KMS-11 (cell line): ENCODE measurements around the gene RBM7.

Source experiments
- H2AFZ ChIP-seq: fragments of 200-600 bp; sonication (generic); 2 replicates; pipeline ENCODE4 v1.6.1; 2016; ENCODE audit warnings: antibody characterized with exemption, mixed run types, low read depth
- H3K27ac ChIP-seq: fragments of 200-600 bp; sonication (generic); 2 replicates; pipeline ENCODE4 v1.6.1; 2016; ENCODE audit warnings: mild to moderate bottlenecking, mixed run types
- H3K27me3 ChIP-seq: fragments of 200-600 bp; sonication (generic); 2 replicates; pipeline ENCODE4 v1.6.1; 2017; ENCODE audit warnings: mild to moderate bottlenecking, low read depth, mixed run types, moderate library complexity; ENCODE audit not compliant: insufficient read depth
- H3K36me3 ChIP-seq: fragments of 200-600 bp; sonication (generic); 2 replicates; pipeline ENCODE4 v1.6.1; 2017; ENCODE audit warnings: mild to moderate bottlenecking, mixed run types; ENCODE audit not compliant: insufficient read depth
- H3K4me1 ChIP-seq: fragments of 200-600 bp; sonication (generic); 2 replicates; pipeline ENCODE4 v1.6.1; 2016; ENCODE audit warnings: mild to moderate bottlenecking, low read depth, mixed run types; ENCODE audit not compliant: poor library complexity, severe bottlenecking
- H3K4me2 ChIP-seq: fragments of 200-600 bp; sonication (generic); 2 replicates; pipeline ENCODE4 v1.7.0; 2016; ENCODE audit warnings: mild to moderate bottlenecking, mixed run types
- H3K4me3 ChIP-seq: fragments of 200-600 bp; sonication (generic); IDR thresholded peaks from 2 replicates; pipeline ENCODE4 v1.6.1; 2017; ENCODE audit warnings: low read depth, low read length, mixed read lengths; ENCODE audit not compliant: insufficient read depth
- H3K79me2 ChIP-seq: fragments of 200-600 bp; sonication (generic); 2 replicates; pipeline ENCODE4 v1.6.1; 2016; ENCODE audit warnings: low read depth, mixed run types; ENCODE audit not compliant: insufficient read depth
- H3K9ac ChIP-seq: fragments of 200-600 bp; sonication (generic); 2 replicates; pipeline ENCODE4 v1.6.1; 2016; ENCODE audit warnings: mild to moderate bottlenecking, mixed run types
- H4K20me1 ChIP-seq: fragments of 200-600 bp; sonication (generic); 2 replicates; pipeline ENCODE4 v1.6.1; 2016; ENCODE audit warnings: mild to moderate bottlenecking, mixed run types; ENCODE audit not compliant: insufficient read depth
- TF ChIP-seq, protein P1 (sequence below): fragments of 200-600 bp; sonication (generic); conservative IDR thresholded peaks from 2 replicates; pipeline ENCODE4 v1.6.1; 2017; ENCODE audit warnings: low read depth, mild to moderate bottlenecking, antibody characterized with exemption, low read length, moderate library complexity, mixed read lengths

The RBM7 gene

GRCh38 chr11:114439229-114440120 is 39.0 kb downstream of the RBM7 start, which contains the start of gene REXO2:
TSS of gene REXO2 (plus strand) at chr11:114439467. CDS start at chr11:114439529, 62 bp downstream.
- TF ChIP-seq, protein P1, sequence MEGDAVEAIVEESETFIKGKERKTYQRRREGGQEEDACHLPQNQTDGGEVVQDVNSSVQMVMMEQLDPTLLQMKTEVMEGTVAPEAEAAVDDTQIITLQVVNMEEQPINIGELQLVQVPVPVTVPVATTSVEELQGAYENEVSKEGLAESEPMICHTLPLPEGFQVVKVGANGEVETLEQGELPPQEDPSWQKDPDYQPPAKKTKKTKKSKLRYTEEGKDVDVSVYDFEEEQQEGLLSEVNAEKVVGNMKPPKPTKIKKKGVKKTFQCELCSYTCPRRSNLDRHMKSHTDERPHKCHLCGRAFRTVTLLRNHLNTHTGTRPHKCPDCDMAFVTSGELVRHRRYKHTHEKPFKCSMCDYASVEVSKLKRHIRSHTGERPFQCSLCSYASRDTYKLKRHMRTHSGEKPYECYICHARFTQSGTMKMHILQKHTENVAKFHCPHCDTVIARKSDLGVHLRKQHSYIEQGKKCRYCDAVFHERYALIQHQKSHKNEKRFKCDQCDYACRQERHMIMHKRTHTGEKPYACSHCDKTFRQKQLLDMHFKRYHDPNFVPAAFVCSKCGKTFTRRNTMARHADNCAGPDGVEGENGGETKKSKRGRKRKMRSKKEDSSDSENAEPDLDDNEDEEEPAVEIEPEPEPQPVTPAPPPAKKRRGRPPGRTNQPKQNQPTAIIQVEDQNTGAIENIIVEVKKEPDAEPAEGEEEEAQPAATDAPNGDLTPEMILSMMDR = no peak
- peak within 1 kb of the TSS; percentile 25; the same call in 1 of the 2 replicates for H3K27ac ChIP-seq
- no peaks in the 10 kb centered on the region for H3K36me3 ChIP-seq
- H3K4me1 ChIP-seq = peaks cover 27% of the 10 kb centered on the region
- peak within 1 kb of the TSS; percentile 71 for H2AFZ ChIP-seq
- no peak within 1 kb of the TSS for H3K4me3 ChIP-seq
- peak within 1 kb of the TSS; percentile 73 for H3K9ac ChIP-seq
- H3K4me2 ChIP-seq = peak within 1 kb of the TSS; percentile 77
- H3K79me2 ChIP-seq = peaks cover 30% of the 10 kb centered on the region; the same call in 1 of the 2 replicates
- H3K27me3 ChIP-seq = no peaks in the 10 kb centered on the region
- H4K20me1 ChIP-seq = no peaks in the 10 kb centered on the region

DNA sequence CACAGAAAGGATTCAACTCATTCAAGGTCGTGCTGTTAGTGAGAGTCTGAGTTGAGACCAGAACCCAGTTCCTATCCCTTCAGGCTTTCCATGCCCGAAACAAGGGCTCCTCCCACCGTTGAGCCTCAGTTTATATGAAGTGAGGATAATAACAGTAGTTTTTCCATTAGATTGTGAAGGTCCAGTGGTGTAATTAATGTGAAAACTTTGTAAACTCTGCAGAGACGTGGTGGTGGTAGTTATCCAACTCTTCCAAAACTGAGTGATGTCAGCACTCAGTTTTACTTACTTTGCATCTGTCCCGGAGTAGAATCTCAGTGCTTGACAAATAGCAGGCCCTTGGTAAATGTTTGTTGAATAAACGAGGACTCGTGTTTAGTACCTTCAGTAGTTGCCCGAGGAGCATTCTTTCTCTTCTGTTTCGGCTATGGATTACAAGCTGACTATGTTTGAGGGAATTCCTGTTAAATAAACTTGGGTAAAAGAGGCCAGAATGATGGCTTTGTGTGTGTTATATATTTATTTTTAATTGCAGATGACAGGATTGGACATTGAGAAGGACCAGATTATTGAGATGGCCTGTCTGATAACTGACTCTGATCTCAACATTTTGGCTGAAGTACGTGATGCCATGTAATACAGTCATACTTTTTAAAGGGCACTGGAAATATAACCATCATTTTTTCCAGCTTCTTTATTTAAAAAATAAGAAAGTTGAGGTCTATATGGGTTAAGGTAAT is 39.8 kb downstream of the RBM7 start:
- Histone ChIP-seq H3K79me2 (peaks cover 30% of the 10 kb centered on the region; the same call in 1 of the 2 replicates), H3K27ac (peak overlapping the region; percentile 25; the same call in 1 of the 2 replicates)
- TF ChIP-seq, protein P1 = no peak

DNA sequence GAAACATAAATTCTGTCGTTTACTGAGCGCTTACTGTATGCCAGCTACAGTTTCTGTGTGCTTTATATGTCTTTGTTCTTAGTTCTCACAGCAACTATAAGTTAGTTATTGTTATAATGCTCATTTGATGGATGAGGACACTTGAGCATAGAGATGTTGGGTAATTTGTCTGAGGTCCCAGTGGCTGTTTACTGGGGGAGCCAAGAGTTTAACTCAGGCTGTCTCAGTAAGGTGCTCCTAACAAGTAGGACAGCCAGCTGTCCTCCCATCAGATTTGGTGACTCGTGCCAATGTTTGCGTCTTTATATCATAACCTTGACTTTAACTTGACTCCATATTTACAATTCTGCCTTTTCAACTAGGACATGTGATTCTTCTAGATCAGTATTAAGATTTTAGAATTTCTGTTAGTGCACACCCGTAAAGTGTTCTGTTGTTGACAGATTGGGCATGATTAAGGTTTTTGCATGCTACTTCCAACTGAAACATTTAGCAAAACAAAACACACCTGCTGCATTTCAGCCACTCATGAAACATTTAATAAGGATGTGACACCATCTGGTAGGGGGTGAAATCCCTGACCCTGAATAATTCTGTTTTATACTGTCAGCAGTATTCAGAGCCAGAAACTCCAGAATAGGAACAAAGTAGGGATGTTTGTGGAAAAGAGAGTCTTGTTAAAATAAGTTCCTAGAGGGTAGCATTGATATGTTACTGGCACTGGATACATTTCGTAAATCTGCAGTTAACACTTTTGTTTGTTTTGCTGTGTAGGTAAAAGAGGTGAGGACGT is 40.7 kb downstream of the RBM7 start:
- Histone ChIP-seq H2AFZ (no peak overlapping the region), H3K4me3 (no peak overlapping the region), H3K27me3 (no peaks in the 10 kb centered on the region), H3K27ac (no peak overlapping the region), H3K4me1 (peaks cover 28% of the 10 kb centered on the region), H4K20me1 (no peaks in the 10 kb centered on the region), H3K36me3 (no peaks in the 10 kb centered on the region), H3K79me2 (peaks cover 30% of the 10 kb centered on the region; the same call in 1 of the 2 replicates), H3K4me2 (peak overlapping the region; percentile 77; the same call in 1 of the 2 replicates), H3K9ac (no peak overlapping the region)
- TF ChIP-seq, protein P1 = no peak

More for the DNA sequence above, 39.8 kb downstream of the RBM7 start:
- Histone ChIP-seq H4K20me1 (no peaks in the 10 kb centered on the region), H3K36me3 (no peaks in the 10 kb centered on the region), H3K27me3 (no peaks in the 10 kb centered on the region), H2AFZ (peak overlapping the region; percentile 71; the same call in 1 of the 2 replicates), H3K4me2 (peak overlapping the region; percentile 77), H3K4me1 (peaks cover 28% of the 10 kb centered on the region), H3K9ac (peak overlapping the region; percentile 73), H3K4me3 (no peak overlapping the region)

DNA sequence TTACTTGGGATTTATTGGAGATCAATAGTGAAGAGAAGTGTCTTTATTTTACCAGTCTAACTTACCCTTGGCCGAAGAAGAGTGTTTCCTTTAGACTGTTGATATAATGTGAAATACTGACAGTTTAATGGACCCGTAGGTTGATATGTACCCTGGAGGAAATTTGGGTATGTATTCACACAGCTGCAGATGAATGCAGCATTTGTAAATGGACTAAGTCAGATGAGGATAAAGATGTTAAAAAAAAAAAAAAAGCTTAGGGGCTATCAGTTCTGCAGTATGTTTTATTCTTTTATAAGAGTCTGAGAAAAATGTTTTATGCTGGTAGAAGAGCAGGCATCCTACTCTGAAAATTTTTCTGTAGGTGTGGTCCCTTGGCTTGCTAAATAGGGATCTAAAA is 41.5 kb downstream of the RBM7 start:
- TF ChIP-seq, protein P1 = no peak
- H2AFZ ChIP-seq = no peak overlapping the region
- no peaks in the 10 kb centered on the region for H3K27me3 ChIP-seq
- no peaks in the 10 kb centered on the region for H3K36me3 ChIP-seq
- no peak overlapping the region for H3K27ac ChIP-seq
- H4K20me1 ChIP-seq = no peaks in the 10 kb centered on the region
- no peak overlapping the region for H3K4me2 ChIP-seq
- no peak overlapping the region for H3K9ac ChIP-seq
- no peak overlapping the region for H3K4me3 ChIP-seq
- H3K4me1 ChIP-seq = peaks cover 28% of the 10 kb centered on the region
- peaks cover 30% of the 10 kb centered on the region; the same call in 1 of the 2 replicates for H3K79me2 ChIP-seq
